Common myeloid progenitor, CD34-positive (primary cell): Measurements from ENCODE around the gene MAN2B2.
"Not testable (repeated sequence)": the region's sequence is repeated elsewhere in the genome, so short reads cannot be mapped to it uniquely, and the experiment has no call there.

Experiments
- CTCF ChIA-PET: fragments of 350-600 bp; sonication (Branson Sonifier 250); formaldehyde crosslinking; loops from one replicate; lab custom pipeline; 2021; ENCODE audit warnings: antibody characterized with exemption; lab: Charles Lee
- POLR2A ChIA-PET: fragments of 350-600 bp; sonication (Branson Sonifier 250); formaldehyde crosslinking; loops from one replicate; lab custom pipeline; 2021; ENCODE audit warnings: antibody characterized with exemption; lab: Charles Lee
- DNase-seq, 3 donors: peaks; one replicate each; pipeline versions ENCODE4 v3.0.0 to v3.0.0-alpha.2; 2013
- H3K27ac ChIP-seq, 2 experiments: 1 replicate in 1 of 2; 2 replicates in 1 of 2; pipeline ENCODE4 v1.7.0; 2013; ENCODE audit warnings: inconsistent platforms in 2 of 2, low read length in 2 of 2, mild to moderate bottlenecking in 2 of 2, low read depth in 1 of 2, moderate library complexity in 1 of 2; ENCODE audit not compliant: severe bottlenecking in 2 of 2, insufficient read depth in 1 of 2, poor library complexity in 1 of 2
- H3K27me3 ChIP-seq, 5 experiments: replicated peaks in 2 of 5; 1 replicate in 3 of 5; 2 replicates in 2 of 5; pipeline versions ENCODE4 v1.6.1 to v1.7.0; 2013; ENCODE audit warnings: low read length in 4 of 5, mild to moderate bottlenecking in 2 of 5, moderate library complexity in 2 of 5, inconsistent platforms in 1 of 5; ENCODE audit not compliant: insufficient read depth in 5 of 5, control insufficient read depth in 4 of 5
- H3K36me3 ChIP-seq, 4 experiments: 1 replicate in 2 of 4; 2 replicates in 2 of 4; pipeline versions ENCODE4 v1.6.1 to v1.7.0; 2013; ENCODE audit warnings: low read length in 3 of 4, control low read depth in 1 of 4, mild to moderate bottlenecking in 1 of 4; ENCODE audit not compliant: control insufficient read depth in 4 of 4, insufficient read depth in 4 of 4
- H3K4me1 ChIP-seq, 4 experiments: 1 replicate in 3 of 4; 2 replicates in 1 of 4; pipeline versions ENCODE4 v1.6.1 to v1.7.1; 2013; ENCODE audit warnings: low read length in 3 of 4, mild to moderate bottlenecking in 3 of 4, control low read depth in 1 of 4, inconsistent platforms in 1 of 4, moderate library complexity in 1 of 4; ENCODE audit not compliant: control insufficient read depth in 4 of 4, insufficient read depth in 4 of 4; ENCODE audit errors: control extremely low read depth in 1 of 4
- H3K4me3 ChIP-seq, 7 experiments: 1 replicate in 4 of 7; 2 replicates in 3 of 7; pipeline versions ENCODE4 v1.5.1 to v1.7.0; 2013; ENCODE audit warnings: mild to moderate bottlenecking in 7 of 7, low read length in 6 of 7, moderate library complexity in 6 of 7, inconsistent platforms in 2 of 7, low read depth in 2 of 7, control low read depth in 1 of 7; ENCODE audit not compliant: insufficient read depth in 4 of 7, control insufficient read depth in 1 of 7; ENCODE audit errors: extremely low read depth in 1 of 7
- H3K9me3 ChIP-seq, 5 experiments: 1 replicate in 4 of 5; 2 replicates in 1 of 5; pipeline versions ENCODE4 v1.6.1 to v1.7.1; 2013; ENCODE audit warnings: low read length in 4 of 5, mild to moderate bottlenecking in 2 of 5, inconsistent platforms in 1 of 5, low read depth in 1 of 5, moderate library complexity in 1 of 5; ENCODE audit not compliant: control insufficient read depth in 4 of 5, insufficient read depth in 2 of 5; ENCODE audit errors: control extremely low read depth in 1 of 5
- WGBS: methylation state at CpG from one replicate; pipeline ENCODE4 v1.1.5; 2013; ENCODE audit not compliant: insufficient coverage; 5-methylcytosine and 5-hydroxymethylcytosine counted together

MAN2B2 gene

DNA sequence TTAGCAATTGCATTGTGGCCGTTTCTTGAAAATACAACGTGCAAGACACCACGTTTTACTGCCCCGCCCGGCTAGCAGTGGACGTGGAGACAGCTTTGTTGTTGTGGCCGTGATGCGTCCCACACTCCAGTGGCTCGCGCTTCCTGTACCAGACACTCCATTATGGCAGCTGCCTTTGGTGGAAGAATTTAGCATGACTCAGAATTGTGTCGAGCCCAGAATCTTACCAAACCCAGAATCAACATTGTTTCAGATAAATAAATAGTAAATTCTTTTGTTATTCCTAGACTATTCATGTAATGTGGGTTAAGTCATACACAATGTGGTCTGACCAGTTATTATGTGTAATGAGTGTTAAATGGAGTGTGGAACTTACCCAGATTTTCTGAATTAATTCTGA, 93.4 kb downstream of the MAN2B2 start:
- CTCF ChIA-PET, result no interaction called here

DNA sequence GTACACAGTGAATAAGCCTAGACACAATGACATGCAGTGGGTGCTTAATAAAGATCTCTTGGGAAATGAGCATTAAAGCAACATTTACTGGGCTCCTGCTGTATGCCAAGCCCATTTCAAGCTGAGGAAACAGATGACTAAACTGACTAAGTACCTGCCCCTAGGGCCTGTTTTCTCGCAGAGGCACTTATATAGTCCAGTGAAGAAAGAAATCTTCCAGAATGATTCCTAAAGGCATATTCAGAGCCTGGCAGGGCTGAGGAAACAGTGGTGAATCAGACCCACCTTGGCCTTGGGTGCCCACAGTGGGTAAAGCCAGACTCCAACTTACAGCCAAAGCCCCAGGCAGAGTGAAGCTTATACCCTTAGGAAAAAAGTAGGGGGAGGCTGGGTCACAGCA, 96.7 kb downstream of the MAN2B2 start:
- no peak for DNase-seq
- POLR2A ChIA-PET, result no interaction called here
- no CpG with 5 or more reads among the region's 1 CpG for WGBS

More for the DNA sequence above, 93.4 kb downstream of the MAN2B2 start:
- POLR2A ChIA-PET, result no interaction called here
- DNase-seq, result no peak
- Histone ChIP-seq H3K4me1 (peaks cover 0 to 6% (median 2%) of the 10 kb centered on the region in 4 experiments), H3K9me3 (no peaks in the 10 kb centered on the region), H3K36me3 (no peaks in the 10 kb centered on the region), H3K4me3 (no peak overlapping the region), H3K27ac (no peak overlapping the region), H3K27me3 (peaks cover 2 to 28% (median 18%) of the 10 kb centered on the region in 5 experiments)
- WGBS, result 99% methylated on average over 10 of the region's 11 CpGs

DNA sequence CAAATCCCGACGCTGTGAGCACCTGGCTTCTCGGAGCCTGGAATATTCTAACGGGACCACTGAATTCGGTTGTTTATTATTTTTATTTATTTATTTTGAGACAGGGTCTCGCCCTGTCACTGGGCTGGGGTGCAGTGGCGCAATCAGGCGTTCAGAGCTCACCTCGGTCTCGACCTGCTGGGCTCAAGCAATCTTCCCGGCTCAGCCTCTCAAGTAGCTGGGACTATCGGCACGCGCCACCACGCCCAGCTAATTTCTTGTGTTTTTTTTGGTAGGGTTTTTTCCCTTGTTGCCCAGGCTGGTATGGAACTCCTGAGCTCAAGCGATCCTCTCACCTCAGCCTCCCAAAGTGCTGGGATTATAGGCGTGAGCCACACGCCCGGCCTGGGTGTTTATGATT, 97.1 kb downstream of the MAN2B2 start:
- WGBS, result over 99% methylated on average over 14 of the region's 19 CpGs
- Histone ChIP-seq H3K4me3 (no peak overlapping the region), H3K27ac (no peak overlapping the region), H3K4me1 (peaks cover 13 to 32% (median 31%) of the 10 kb centered on the region in 4 experiments), H3K9me3 (no peaks in the 10 kb centered on the region), H3K27me3 (peaks cover 0 to 2% (median 0%) of the 10 kb centered on the region in 5 experiments), H3K36me3 (peaks cover 0 to 16% (median 6%) of the 10 kb centered on the region in 4 experiments)
- ChIA-PET POLR2A (no interaction called here), CTCF (interaction anchor here (0.8 to 4.4 kb wide), 3 partner anchors 8 to 45 kb away, joined by 3 to 24 read pairs (median 6); no protein-coding TSS in a partner anchor)
- DNase-seq, result no peak

More for the DNA sequence above, 96.7 kb downstream of the MAN2B2 start:
- H3K9me3 ChIP-seq, result no peaks in the 10 kb centered on the region
- H3K27ac ChIP-seq, result no peak overlapping the region
- peaks cover 0 to 12% (median 4%) of the 10 kb centered on the region in 4 experiments for H3K36me3 ChIP-seq
- CTCF ChIA-PET, result interaction anchor here (0.8 to 4.4 kb wide), 3 partner anchors 9 to 45 kb away, joined by 3 to 24 read pairs (median 6); no protein-coding TSS in a partner anchor
- H3K4me3 ChIP-seq, result no peak overlapping the region
- peaks cover 12 to 28% (median 26%) of the 10 kb centered on the region in 4 experiments for H3K4me1 ChIP-seq
- H3K27me3 ChIP-seq, result peaks cover 0 to 2% (median 0%) of the 10 kb centered on the region in 5 experiments

DNA sequence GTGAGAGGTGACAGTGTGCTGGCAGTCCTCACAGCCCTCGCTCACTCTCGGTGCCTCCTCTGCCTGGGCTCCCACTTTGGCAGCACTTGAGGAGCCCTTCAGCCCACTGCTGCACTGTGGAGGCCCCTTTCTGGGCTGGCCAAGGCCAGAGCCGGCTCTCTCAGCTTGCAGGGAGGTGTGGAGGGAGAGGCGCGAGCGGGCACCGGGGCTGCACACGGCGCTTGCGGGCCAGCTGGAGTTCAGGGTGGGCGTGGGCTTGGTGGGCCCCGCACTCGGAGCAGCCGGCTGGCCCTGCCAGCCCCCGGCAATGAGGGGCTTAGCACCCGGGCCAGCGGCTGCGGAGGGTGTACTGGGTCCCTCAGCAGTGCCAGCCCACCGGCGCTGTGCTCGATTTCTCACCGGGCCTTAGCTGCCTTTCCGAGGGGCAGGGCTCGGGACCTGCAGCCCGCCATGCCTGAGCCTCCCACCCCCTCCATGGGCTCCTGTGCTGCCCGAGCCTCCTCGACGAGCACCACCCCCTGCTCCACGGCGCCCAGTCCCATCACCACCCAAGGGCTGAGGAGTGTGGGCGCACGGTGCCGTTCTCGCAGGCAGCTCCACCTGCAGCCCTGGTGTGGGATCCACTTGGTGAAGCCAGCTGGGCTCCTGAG, 97.7 kb downstream of the MAN2B2 start:
- WGBS, result 96% methylated on average over 11 of the region's 34 CpGs
- peaks cover 14 to 38% (median 33%) of the 10 kb centered on the region in 4 experiments for H3K4me1 ChIP-seq
- H3K27me3 ChIP-seq, H3K9me3 ChIP-seq, H3K27ac ChIP-seq, DNase-seq, H3K4me3 ChIP-seq: not testable (repeated sequence)
- peaks cover 2 to 19% (median 7%) of the 10 kb centered on the region in 4 experiments for H3K36me3 ChIP-seq
- ChIA-PET POLR2A (interaction anchor here (0.9 to 1.4 kb wide), 3 partner anchors 30 to 44 kb away, joined by 3 to 5 read pairs (median 3); partner anchors contain the start of genes BLOC1S4 and MRFAP1), CTCF (interaction anchor here (1.2 to 4.4 kb wide), 3 partner anchors 10 to 18 kb away, joined by 4 to 24 read pairs (median 14); no protein-coding TSS in a partner anchor)
